GM18909 (cell line): ENCODE measurements around the gene CSMD2.
"Not testable (repeated sequence)": the region's sequence is repeated elsewhere in the genome, so short reads cannot be mapped to it uniquely, and the experiment has no call there.

Experiments
- ATAC-seq: cut with Tn5 transposase; IDR thresholded peaks from one replicate; pipeline ENCODE4 v1.9.1; 2021; ENCODE audit warnings: mild to moderate bottlenecking; ENCODE audit not compliant: unreplicated experiment, poor library complexity

The CSMD2 gene

DNA sequence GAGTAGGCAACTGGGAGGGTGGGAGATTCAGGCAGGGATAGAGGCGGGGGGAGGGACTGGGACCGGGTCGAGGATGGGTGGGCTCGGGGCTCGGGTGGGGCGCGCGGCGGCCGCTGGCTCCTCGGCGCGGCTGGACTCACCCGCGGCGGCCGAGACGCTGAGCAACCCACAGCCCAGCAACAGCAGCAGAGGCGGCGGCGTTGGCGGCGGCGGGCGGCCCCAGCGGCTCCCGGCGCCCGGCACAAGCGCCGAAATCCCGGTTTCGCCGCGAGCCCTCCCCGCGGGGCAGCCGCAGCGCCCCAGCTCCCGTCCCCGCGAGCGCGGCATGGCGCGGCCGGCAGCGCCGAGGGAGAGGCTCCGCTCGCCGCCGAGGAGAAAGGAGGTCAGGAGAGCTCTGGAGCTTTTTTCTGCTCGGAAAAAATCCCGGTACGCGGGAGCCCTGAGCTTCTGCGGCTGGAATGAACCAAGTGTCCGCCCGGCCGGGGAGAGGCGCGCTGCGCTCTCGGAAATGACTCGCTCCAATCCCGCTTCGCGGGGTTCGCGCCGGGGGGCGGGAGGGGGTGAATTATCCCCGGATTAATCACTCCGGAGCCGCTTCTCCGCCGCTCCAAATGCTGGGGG is at the start of gene CSMD2:
TSS of gene CSMD2 (minus strand) at position 460 of the 621 bp plus-strand sequence. CDS start at position 327, 133 bp downstream.
- no peak for ATAC-seq

DNA sequence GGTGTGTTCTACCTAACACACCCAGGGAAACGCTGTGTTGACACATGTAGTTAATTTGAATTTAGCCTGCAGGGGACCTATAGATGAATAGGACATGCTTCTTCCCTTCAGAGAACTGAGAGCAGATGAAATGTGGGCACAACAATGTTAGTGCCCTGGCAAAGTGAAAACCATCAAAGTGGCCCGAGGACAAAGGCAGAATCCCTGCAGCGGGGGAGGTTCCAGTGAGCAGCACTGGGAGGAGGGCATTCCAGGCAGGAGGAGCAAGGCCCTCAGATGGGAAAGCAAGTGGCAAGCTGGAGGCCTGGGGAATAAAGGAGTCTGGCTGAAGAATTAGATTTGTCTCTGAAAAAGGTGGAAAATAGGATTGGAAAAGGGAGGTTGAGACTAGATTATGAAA is 48.9 kb upstream of the CSMD2 start:
- no peak for ATAC-seq

DNA sequence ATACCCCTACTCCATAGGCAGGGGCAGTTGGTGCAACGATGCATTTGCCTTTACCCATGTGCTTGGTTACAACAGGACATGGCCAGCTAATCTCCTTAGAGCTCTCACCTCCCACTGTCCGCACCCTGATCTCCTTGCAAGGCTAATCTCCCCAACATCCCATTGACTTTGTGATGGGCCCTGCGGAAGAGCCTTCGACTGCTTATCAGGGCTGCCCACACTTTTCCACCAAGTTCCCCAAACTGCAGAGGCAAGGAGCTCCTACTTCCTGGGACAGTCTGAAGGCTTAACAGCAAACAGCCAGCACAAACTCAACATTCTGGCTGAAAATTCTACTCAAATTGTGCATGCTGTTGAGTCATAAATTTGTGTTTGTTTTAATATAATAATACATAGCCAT is 47.6 kb upstream of the CSMD2 start:
- ATAC-seq, result no peak

GRCh38 chr1:34199927-34200326 is 34.9 kb upstream of the CSMD2 start:
- ATAC-seq, result no peak

DNA sequence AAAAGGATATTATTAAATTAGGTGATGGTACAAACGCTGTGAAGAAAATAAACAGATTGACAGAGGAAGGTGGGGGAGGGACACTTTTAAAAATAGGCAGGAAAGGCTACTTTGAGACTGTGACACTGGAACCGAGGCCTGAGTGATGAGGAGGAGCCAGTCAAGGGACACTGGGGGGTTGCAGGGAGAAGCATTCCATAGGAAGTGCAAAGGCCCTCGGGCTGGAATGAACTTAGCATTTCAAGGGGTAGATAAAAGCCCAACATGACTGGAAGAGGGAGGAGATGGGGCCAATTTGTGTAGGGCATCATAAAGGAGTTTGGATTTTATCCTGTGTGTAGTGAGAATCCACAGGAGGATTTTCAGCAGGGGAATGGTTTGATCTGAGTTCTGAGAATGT is 27.6 kb upstream of the CSMD2 start:
- ATAC-seq, result no peak

DNA sequence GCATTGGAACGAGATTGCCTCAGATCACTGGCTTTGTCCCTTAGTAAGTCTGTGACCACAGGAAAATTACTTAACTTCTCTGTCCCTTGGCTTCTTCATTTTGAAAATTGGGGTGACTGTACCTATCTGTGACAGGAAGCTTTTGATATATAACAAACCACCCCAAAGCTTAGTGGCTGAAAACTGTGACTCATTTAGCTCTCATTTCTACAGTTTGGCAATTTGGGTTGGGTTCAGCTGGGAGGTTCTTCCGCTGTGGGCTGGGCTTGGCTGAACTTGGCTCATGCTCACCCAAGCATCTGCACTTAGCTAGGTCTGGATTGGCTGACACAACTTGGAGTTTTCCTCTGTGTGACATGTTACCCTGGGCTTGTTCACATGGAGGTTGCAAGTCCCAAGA is 25.7 kb upstream of the CSMD2 start:
- ATAC-seq, result no peak

- ATAC-seq, result no peak
These were observed 24.0 kb upstream of the CSMD2 start for GRCh38 chr1:34188985-34189384.

- ATAC-seq, result no peak
These were observed 23.4 kb upstream of the CSMD2 start for GRCh38 chr1:34188418-34188817.

- ATAC-seq, result no peak
These were observed 21.9 kb upstream of the CSMD2 start for GRCh38 chr1:34186741-34187494.

GRCh38 chr1:34183381-34183780 is 18.4 kb upstream of the CSMD2 start:
- ATAC-seq, result not testable (repeated sequence)

DNA sequence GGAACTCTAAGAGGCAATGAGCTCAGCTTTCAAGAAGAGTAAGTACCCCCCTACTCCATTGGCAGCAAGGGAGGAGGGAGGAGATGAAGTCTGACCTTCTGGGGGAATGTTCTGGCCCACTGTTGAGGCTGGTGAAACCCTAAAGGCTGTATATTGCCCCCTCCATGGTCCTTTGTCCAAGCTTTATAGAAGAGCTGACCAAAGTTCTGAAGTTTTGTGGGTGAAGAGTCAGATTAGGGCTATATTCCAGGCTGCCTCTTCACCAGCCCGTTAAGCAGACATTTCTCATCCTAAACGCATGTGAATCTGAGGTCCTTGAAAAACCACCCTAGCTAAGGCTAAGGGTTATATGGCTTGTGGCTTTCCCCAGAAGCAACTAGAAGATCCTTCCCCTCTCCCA is 13.0 kb upstream of the CSMD2 start:
- ATAC-seq, result no peak

DNA sequence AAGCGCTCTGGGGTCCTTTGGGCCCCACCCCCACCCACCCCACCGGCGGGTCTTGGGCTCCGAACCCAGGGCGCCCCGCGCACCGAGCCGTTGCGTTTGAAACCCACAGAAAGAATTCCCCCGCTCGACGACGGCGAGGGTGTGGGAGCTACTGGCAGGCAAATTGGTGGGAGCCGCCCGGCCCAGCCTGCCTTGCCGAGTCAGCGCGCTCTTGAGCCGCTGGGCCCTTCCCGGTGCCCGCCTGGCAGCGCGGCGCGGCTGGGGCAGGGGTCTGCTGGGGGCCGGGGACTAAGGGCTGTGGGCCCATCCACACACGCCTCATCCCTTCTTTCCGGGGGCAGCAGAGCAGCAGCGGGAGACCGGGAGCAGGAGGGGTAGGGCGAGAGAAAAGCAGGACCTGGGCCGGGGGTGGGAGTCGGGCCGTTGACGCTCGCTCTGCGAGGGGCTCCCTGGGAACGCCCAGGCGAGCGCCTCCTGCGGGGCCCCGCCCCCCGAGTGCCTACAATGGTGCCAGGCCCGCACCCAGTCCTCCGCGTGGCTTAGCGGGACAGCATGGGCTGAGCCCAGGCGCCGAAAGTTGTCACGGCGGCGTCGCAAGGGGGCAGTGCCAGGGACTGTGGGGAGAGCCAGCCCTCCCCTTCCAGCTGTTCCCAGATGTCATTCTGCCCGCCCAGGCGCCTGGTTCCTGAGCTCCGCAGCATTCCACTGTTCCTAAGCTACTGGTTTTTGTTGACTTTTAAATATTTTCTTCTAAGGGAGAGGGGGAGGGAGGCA is 12.0 kb upstream of the CSMD2 start, which contains the start of gene C1orf94:
TSS of gene C1orf94 (plus strand) at position 78 of the 774 bp plus-strand sequence. CDS start 883 bp downstream, outside the sequence.
- no peak for ATAC-seq

- ATAC-seq, result no peak
These were observed 10.7 kb upstream of the CSMD2 start for GRCh38 chr1:34175744-34176143.

DNA sequence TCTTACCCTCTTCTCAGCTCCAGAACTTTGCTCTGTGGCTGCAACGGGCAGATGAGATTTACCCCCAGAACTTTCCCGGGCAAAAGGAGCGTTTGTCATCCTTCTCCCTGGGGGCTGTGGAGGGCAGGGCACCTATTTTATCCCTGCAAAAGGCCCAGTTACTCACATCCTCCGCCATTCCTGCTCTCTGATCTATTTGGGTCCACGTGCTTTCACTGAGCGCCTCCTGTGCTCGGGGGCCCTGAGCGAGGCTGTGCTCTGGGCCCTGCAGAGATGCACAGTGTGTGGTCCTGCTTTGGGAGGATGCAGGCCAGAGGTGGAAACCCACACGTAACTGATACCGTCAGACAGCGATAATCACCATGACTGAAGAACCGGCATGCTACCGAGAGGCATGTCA is 2.4 kb upstream of the CSMD2 start:
- ATAC-seq, result no peak

DNA sequence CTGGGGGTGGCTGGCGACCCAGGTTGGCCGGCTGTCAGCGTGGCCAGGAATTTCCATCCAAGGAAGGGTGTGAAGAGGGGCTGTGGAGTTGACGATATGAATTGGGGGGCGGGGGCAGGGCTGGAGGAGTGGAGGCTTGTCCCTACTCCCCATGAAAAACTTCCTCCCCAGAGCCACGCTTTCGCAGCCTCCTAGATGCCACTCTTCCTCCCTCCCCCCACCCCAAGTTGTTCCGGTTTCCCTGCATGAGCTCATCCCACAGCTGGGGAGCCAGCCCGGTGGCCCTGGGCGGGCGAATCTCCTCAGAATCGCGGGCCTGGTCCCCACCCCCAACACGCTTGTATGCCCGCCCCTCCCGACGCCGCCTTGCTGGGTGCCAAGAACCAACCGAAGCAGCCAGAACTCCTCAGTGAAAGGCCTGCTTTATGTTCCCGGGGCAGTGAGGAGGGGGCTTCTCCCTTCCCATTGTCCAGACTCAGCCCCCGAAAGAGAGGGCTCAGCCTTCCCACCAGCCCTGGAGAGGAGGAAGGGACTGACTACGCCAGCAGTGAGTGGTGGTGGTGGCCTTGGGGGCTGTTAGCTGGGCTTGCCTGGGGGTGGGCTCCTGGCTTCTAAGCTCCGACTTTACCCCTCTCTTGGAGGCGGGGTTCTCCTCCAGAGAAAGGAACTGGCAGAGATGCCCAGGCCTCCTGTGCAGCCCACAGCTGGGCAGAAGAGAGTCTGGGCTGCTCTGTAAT is 1.8 kb upstream of the CSMD2 start:
- no peak for ATAC-seq

DNA sequence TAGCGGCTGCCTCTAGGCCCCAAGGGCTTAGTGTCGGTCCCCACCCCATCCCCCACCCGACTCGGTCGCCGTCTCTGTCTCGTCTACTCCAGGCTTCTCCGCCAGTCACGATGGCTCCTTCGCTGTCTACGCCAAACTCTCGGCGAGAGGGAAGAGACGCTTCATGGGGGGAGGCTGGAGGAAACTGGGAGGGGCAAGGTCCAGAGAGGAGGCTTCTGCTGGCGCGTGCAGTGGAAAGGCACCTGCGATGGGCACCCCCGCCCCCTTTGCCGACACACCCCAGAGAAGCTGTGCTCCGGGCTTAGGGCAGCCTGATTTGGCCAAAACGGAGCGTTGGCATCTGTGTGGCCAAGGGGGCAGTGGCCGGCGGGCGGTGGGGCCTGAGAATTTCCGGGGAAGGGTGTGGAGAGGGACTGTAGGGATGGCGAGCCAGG is 1.2 kb upstream of the CSMD2 start:
- ATAC-seq, result no peak

DNA sequence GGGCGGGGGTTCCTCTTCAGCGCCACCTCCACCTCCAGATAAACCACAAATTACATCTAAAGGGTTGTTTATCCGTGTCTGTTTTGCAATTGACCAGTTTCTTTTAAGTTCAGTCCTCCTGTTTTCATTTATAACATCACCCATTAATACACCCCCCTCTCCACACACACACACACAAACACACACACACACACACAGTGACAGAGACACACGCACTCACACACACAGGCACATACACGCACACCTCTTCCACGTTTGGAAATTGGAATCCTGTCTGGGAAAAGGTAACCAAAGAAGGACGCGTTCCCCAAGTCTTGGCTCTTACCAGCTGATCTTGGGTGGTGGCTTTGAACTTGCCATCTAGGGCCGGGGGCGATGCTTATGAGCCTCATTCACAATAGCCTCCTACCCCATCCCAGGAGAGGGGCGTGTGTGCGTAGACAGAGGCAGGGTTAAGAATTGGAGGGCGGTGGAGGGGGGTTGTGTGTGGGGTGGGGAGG is 442 bp upstream of the CSMD2 start:
- no peak for ATAC-seq

- ATAC-seq, result no peak
These were observed 968 bp downstream of the CSMD2 start for GRCh38 chr1:34163792-34164731.
